Activated gamma-delta T cell treated with anti-CD3 and anti-CD28 coated beads, Interleukin-2, amount 50 U/mL, for 16 hours (primary cell): ENCODE measurements around the gene MPPED1.

Experiments
- DNase-seq: peaks from one replicate; pipeline ENCODE4 v3.0.0-alpha.2; 2020; ENCODE audit warnings: low read depth

MPPED1 gene

DNA sequence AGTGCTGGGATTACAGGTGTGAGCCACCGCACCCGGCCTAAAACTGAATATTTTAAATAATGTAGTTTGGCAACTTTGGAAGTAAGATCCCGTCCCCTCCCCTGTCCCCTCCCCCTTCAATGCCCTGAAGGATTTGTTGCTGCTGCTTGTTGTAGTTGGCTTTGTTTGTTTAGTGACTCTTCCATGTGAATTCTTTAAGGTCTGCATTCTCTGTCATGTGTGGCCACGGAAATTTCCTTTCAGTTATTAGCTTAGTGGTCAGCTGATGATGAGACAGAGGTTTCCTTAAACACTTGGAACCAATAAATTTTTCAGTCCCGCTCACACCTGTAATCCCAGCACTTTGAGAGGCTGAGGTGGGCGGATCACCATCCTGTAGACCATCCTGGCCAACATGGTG lies 109.9 kb downstream of the MPPED1 start:
- DNase-seq: no peak

- DNase-seq: no peak
Measured at GRCh38 chr22:43526117-43526655, 114.4 kb downstream of the MPPED1 start.

DNA sequence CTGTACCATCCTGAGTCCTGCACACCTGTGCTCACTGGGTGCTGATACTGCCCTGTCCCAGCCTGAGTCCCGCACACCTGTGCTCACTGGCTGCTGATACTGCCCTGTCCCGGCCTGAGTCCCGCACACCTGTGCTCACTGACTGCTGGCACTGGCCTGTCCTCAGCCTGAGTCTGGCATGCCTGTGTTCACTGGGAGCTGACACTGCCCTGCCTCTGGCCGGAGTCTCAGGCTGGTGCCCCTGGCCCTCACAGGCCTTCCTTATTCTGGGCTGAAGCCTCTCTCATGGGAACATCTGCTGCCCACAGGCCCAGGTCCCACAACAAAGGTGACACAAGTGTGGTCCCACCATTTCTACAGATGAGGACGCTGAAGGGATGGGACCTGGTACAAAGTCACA lies 115.1 kb downstream of the MPPED1 start:
- DNase-seq: no peak

DNA sequence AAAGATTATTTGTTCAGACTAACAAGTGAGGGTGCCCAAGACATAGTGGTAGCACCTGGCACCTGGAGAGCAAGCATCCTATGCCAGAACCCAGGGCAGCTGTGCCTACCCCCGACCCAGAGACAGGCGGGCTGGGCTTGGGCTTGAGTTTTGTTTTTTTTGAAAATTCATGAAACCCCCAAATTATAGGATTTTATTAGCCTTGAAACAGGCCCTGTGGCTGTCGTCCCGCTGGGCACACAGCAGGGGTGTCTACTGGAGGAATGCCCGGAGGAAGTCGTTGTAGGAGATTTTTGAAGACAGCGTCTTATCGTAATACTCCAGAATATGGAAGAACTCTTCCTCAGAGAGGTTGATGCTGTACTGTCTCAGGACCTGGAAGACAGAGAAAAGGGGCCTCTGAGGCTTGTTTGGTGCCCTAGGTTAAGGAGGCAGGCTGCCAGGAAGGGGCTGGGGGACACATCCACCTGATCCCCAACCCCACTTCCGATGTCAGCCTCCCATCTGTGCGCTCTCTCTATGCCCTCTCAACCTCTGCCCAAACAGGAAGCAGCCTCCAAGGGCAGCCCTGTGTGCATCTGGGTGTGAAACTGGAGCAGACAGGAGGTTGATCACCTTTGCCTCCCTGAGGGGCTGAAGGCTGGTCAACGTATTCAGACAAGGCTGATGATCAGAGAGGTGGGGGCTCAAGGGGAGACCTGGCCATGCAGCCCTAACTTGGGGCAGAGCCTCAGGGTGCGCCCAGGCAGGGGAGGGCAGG lies 117.0 kb downstream of the MPPED1 start:
- DNase-seq: no peak

DNA sequence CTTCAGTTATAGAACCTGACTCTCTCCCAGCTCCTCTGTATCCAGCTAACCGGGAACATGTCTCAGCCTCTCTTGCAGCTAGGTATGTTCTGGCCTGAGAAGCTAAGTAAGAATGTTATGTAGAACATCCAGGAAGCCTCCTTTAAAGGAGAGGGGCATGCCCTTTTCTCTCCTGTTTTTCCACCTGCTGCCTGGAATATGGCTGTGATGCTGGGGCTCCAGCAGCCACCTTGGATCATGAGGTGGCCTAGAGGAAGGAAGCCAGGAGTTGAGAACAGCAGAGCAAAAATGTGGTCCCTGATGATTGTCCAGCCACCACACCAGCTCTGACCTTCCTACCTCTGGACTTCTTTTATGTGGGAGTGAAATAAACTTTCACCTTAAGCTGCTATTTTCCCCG lies 117.6 kb downstream of the MPPED1 start:
- no peak for DNase-seq

- DNase-seq: no peak
Measured at GRCh38 chr22:43529934-43530333, 118.1 kb downstream of the MPPED1 start.

DNA sequence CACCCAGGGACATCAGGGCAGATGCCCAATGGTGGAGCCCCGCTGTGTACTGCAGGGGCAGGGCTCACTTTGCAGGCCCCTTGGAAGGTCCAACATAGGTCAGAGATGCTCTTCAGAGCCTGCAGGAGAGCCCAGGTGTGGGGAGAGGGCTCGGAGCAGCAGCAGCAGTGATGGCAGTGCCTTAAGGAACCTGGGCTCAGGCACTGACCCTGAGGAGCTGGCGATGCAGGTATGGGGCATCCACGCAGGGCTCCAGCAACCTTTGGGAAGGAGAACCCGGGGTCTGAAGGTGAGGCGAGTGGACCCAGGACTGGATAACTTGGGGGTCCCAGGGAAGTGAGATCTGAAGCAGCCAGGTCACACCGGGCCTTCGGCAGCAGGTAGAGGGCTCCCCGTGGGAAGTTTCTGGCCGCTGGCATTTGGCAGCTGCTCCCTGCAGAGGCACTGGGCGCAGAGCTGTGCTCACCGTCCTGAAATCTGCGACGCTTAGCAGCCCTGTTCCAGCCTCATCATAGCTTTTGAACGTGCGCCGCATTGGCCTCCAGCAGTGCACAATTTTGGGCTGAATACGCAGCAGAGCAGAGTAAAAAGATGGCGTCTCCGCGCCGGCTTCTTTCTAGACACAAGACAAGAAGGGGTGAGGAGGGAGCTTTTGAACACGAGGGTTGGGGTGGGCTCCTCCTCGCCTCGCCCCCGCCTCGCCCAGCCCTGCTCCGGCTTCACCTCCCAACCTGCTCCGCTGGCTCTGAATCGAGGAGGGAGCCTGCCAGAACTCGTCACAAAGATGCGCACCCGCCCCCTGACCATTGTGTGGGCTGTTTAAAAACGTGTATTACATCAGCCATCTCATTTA lies 118.8 kb downstream of the MPPED1 start:
- DNase-seq: no peak

GRCh38 chr22:43531651-43532050 lies 119.8 kb downstream of the MPPED1 start:
- no peak for DNase-seq

GRCh38 chr22:43532301-43533155 lies 120.7 kb downstream of the MPPED1 start:
- no peak for DNase-seq

DNA sequence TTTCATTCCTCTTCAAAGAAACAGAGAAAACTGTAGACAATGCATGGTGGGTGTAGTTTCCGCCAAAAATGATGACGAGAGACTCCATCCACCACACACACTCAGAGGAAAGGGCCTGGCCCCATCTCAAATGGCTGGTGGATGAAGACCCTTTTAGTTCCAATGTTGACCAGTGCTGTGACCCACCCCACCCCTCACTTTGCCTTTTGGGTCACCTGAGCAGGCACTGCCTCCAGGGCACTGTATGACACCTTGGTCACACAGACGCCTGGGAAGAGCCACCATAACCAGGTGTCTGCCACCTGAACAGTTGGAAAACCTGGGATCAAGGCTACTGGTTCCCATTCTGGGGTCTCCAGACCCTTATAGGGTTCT lies 121.3 kb downstream of the MPPED1 start:
- no peak for DNase-seq

DNA sequence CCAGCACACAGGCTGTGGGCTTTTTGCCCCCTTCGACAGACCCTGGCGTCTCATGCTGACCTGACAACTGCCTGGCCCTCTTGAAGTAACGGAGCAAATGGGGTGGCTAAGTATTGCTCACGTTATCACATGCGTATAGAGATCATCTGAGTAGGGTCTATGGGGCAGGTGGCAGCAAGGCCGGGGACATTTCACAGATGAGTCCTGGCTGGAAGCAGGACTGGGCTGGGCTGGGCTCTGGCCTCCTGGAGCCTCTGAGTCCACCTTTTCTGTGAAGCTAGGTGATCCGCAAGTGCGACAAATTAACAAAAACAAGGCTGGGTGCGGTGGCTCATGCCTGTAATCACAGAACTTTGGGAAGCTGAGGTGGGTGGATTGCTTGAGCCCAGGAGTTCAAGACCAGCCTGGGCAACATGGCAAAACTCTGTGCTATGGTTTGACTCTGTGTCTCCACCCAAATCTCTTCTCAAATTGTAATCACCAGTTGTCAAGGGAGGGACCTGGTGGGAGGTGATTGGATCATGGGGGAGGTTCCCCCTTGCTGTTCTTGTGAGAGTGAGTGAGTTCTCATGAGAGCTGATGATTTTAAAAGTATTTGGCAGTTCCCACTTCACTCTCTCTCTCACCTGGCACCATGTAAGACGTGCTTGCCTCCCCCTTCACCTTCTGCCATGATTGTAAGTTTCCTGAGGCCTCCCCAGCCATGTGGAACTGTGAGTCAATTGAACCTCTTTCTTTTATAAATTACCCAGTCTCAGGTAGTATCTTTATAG lies 122.0 kb downstream of the MPPED1 start:
- no peak for DNase-seq

- DNase-seq: no peak
Measured at GRCh38 chr22:43534916-43535315, 123.1 kb downstream of the MPPED1 start.

GRCh38 chr22:43535336-43535735 lies 123.5 kb downstream of the MPPED1 start:
- DNase-seq: no peak

DNA sequence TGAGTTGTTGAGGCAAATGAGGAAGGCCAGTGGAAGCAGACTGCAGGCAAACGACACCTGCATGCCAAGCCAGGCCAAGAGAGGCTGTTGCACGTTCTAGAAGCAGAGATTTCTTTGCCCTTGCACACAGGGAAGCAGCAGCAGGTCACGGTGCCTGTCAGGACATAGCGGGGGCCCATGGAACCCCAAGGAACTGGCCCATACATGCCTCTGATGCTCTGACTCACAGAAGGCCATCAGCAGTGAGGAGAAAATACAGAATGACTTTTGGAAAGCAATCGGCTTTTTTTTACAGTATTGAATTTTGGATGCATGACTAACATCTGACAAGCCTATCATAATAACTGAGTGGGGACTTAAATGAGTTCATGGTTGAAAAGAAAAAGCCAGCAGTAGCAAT lies 123.9 kb downstream of the MPPED1 start:
- no peak for DNase-seq

DNA sequence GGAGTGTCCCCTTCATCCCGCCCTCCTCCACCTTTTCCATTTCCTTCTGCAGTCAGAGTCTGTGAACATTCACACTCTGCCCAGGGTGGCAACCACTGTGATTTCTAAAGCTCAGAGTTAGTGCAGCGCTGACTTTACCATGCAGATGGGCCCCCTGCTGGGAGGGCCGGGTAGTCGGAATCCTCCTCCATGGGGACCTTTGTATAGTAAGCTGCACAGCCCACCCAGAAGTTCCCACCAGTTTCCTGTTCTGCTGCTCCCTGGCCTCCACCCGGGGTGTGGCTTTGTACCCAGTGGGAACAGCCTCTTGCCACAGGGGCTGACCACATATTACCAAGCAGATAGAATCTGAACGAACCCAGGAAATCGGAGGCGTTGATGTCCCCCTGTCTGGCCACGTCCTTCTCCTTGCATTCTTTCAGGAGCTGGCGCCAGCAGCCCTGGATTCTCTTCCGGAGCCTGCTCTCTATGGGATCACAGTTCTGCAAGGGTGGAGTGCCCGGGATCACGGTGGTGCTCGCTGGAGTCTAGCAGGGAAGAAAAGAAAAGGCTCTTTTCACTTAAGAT lies 125.3 kb downstream of the MPPED1 start:
- no peak for DNase-seq

- DNase-seq: no peak
Measured at GRCh38 chr22:43539572-43540528, 128.0 kb downstream of the MPPED1 start.

DNA sequence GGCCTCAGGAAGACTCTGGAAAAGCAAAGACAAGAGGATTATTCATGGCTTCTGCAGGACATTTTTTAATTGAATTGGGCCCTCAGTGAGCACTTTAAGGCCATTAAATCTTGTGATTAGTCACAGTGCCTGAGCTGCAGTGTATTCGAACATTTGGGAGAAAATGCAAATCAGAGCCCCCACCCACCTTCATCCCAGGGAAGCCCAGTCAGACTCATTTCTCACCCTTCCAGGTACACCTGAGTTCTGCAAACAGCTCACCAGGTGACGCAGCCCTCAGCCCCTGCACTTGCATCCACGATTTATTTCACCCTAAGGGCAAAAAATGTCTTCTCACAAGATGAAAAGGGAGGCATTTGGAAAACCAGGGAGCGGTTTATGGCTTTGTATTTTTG lies 128.7 kb downstream of the MPPED1 start:
- DNase-seq: no peak

DNA sequence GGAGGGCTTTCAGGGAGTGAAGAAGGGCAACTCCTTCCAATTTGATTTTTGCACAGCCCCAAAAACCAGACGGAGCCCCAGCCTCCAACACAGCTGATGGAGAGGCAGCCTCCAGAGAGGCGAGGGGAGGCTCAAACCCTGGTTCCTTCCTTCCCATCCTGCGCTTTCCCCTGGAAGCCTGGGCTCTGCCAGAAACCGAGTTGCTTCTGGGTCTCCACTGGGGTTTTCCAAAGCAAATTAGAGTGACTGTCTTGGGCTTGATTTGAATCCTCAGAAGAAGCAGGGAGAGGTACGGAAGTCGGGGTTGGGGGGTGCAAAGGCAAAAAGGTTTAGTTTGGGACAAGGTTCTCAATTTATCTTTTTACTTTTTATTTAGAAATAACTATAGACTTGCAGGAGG lies 129.2 kb downstream of the MPPED1 start:
- no peak for DNase-seq

GRCh38 chr22:43541462-43542407 lies 129.9 kb downstream of the MPPED1 start:
- no peak for DNase-seq
